NCI-H2227 treated with DMSO at 0.1 percent for 48 hours (cell line): Measurements from ENCODE around the gene ADPRHL1.
"Not testable (repeated sequence)": the region's sequence is repeated elsewhere in the genome, so short reads cannot be mapped to it uniquely, and the experiment has no call there.

Experiments
- DNase-seq: peaks from one replicate; lab custom pipeline; 2025; lab: John Stamatoyannopoulos, UW

The ADPRHL1 gene

GRCh38 chr13:113477724-113478123 lies 24.4 kb upstream of the ADPRHL1 start:
- DNase-seq: no peak

GRCh38 chr13:113476811-113477210 lies 23.5 kb upstream of the ADPRHL1 start:
- no peak for DNase-seq

GRCh38 chr13:113475911-113476310 lies 22.6 kb upstream of the ADPRHL1 start:
- no peak for DNase-seq

GRCh38 chr13:113475280-113475679 lies 22.0 kb upstream of the ADPRHL1 start:
- DNase-seq: no peak

- no peak for DNase-seq
Observed at GRCh38 chr13:113474179-113474578, 20.9 kb upstream of the ADPRHL1 start.

GRCh38 chr13:113472355-113473025 lies 19.2 kb upstream of the ADPRHL1 start:
- no peak for DNase-seq

- no peak for DNase-seq
Observed at GRCh38 chr13:113471844-113472243, 18.6 kb upstream of the ADPRHL1 start.

GRCh38 chr13:113470635-113471163 lies 17.4 kb upstream of the ADPRHL1 start:
- DNase-seq: not testable (repeated sequence)

GRCh38 chr13:113470073-113470472 lies 16.8 kb upstream of the ADPRHL1 start:
- DNase-seq: no peak

- no peak for DNase-seq
Observed at GRCh38 chr13:113469582-113469981, 16.3 kb upstream of the ADPRHL1 start.

- peak; percentile 51 for DNase-seq
Observed at GRCh38 chr13:113468472-113469201, 15.3 kb upstream of the ADPRHL1 start.

GRCh38 chr13:113468029-113468428 lies 14.7 kb upstream of the ADPRHL1 start:
- no peak for DNase-seq

GRCh38 chr13:113466383-113466782 lies 13.1 kb upstream of the ADPRHL1 start:
- DNase-seq: no peak

- no peak for DNase-seq
Observed at GRCh38 chr13:113465300-113465699, 12.0 kb upstream of the ADPRHL1 start.

- DNase-seq: no peak
Observed at GRCh38 chr13:113464476-113464875, 11.2 kb upstream of the ADPRHL1 start.

GRCh38 chr13:113461022-113461751 lies 7.9 kb upstream of the ADPRHL1 start:
- DNase-seq: no peak

GRCh38 chr13:113460599-113460998 lies 7.3 kb upstream of the ADPRHL1 start:
- no peak for DNase-seq

GRCh38 chr13:113460064-113460555 lies 6.8 kb upstream of the ADPRHL1 start:
- no peak for DNase-seq

- DNase-seq: no peak
Observed at GRCh38 chr13:113458253-113459065, 5.2 kb upstream of the ADPRHL1 start.

GRCh38 chr13:113457510-113457909 lies 4.2 kb upstream of the ADPRHL1 start:
- DNase-seq: no peak

GRCh38 chr13:113456116-113456702 lies 2.9 kb upstream of the ADPRHL1 start:
- DNase-seq: no peak
